IPS DF 4.7 (cell line): ENCODE data around the gene SLC35F6.
"Not testable (repeated sequence)": the region's sequence is repeated elsewhere in the genome, so short reads cannot be mapped to it uniquely, and the experiment has no call there.

Source experiments
- DNase-seq: peaks from one replicate; pipeline ENCODE4 v3.0.0-alpha.2; 2013; ENCODE audit warnings: low spot score; ENCODE audit errors: extremely low read depth

The SLC35F6 gene

GRCh38 chr2:26730549-26731344 is 33.3 kb upstream of the SLC35F6 start:
- no peak for DNase-seq

- DNase-seq = no peak
These were observed 32.4 kb upstream of the SLC35F6 start for GRCh38 chr2:26731714-26732113.

GRCh38 chr2:26732446-26732845 is 31.6 kb upstream of the SLC35F6 start:
- DNase-seq = no peak

GRCh38 chr2:26733413-26733812 is 30.7 kb upstream of the SLC35F6 start:
- DNase-seq = no peak

GRCh38 chr2:26735097-26735496 is 29.0 kb upstream of the SLC35F6 start:
- no peak for DNase-seq

GRCh38 chr2:26735883-26736588 is 28.0 kb upstream of the SLC35F6 start:
- no peak for DNase-seq

GRCh38 chr2:26737221-26737620 is 26.9 kb upstream of the SLC35F6 start:
- DNase-seq = no peak

GRCh38 chr2:26738481-26738880 is 25.6 kb upstream of the SLC35F6 start:
- no peak for DNase-seq

- DNase-seq = no peak
These were observed 24.6 kb upstream of the SLC35F6 start for GRCh38 chr2:26739514-26739913.

- DNase-seq = no peak
These were observed 23.7 kb upstream of the SLC35F6 start for GRCh38 chr2:26740346-26740745.

GRCh38 chr2:26740890-26741302 is 23.2 kb upstream of the SLC35F6 start:
- DNase-seq = no peak

GRCh38 chr2:26742048-26742770 is 21.9 kb upstream of the SLC35F6 start:
- no peak for DNase-seq

- no peak for DNase-seq
These were observed 20.2 kb upstream of the SLC35F6 start for GRCh38 chr2:26743852-26744251.

- no peak for DNase-seq
These were observed 19.1 kb upstream of the SLC35F6 start for GRCh38 chr2:26744953-26745352.

- DNase-seq = no peak
These were observed 18.3 kb upstream of the SLC35F6 start for GRCh38 chr2:26745609-26746327.

- no peak for DNase-seq
These were observed 17.1 kb upstream of the SLC35F6 start for GRCh38 chr2:26746934-26747333.

- DNase-seq = not testable (repeated sequence)
These were observed 14.2 kb upstream of the SLC35F6 start for GRCh38 chr2:26749787-26750420.

GRCh38 chr2:26750467-26750866 is 13.6 kb upstream of the SLC35F6 start:
- not testable (repeated sequence) for DNase-seq

- no peak for DNase-seq
These were observed 11.4 kb upstream of the SLC35F6 start for GRCh38 chr2:26752656-26753055.

- DNase-seq = no peak
These were observed 9.5 kb upstream of the SLC35F6 start for GRCh38 chr2:26754539-26754938.
